SH-SY5Y (cell line): ENCODE measurements around the gene PPP4C.

Experiments
- GATA2 ChIP-seq: IDR thresholded peaks from 2 replicates; pipeline ENCODE4 v1.6.1; 2011; ENCODE audit warnings: mild to moderate bottlenecking, low read depth, low read length
- GATA3 ChIP-seq: IDR thresholded peaks from 2 replicates; pipeline ENCODE4 v1.6.1; 2011; ENCODE audit warnings: low read depth, mild to moderate bottlenecking, low read length, moderate library complexity

The PPP4C gene

GRCh38 chr16:30084096-30084815 lies 8.5 kb downstream of the PPP4C start:
- no peak for TF ChIP-seq GATA3
- TF ChIP-seq GATA2 = no peak

GRCh38 chr16:30084816-30085159 lies 9.0 kb downstream of the PPP4C start:
- TF ChIP-seq GATA3 (no peak), GATA2 (no peak)

- TF ChIP-seq GATA2 (no peak), GATA3 (no peak)
Observed at GRCh38 chr16:30085247-30085646, 9.5 kb downstream of the PPP4C start.

- TF ChIP-seq GATA2 = no peak
- TF ChIP-seq GATA3 = no peak
Observed at GRCh38 chr16:30085820-30086219, 10.0 kb downstream of the PPP4C start.

- TF ChIP-seq GATA3 = no peak
- TF ChIP-seq GATA2 = no peak
Observed at GRCh38 chr16:30086291-30087140, 10.7 kb downstream of the PPP4C start.

- TF ChIP-seq GATA2 (no peak), GATA3 (no peak)
Observed at GRCh38 chr16:30087181-30087898, 11.5 kb downstream of the PPP4C start.

- TF ChIP-seq GATA3 (no peak), GATA2 (no peak)
Observed at GRCh38 chr16:30088237-30088831, 12.5 kb downstream of the PPP4C start.

GRCh38 chr16:30088832-30089624 lies 13.2 kb downstream of the PPP4C start:
- TF ChIP-seq GATA2 (no peak), GATA3 (no peak)

GRCh38 chr16:30090610-30091331 lies 15.0 kb downstream of the PPP4C start:
- TF ChIP-seq GATA3 (no peak), GATA2 (no peak)

- TF ChIP-seq GATA3 (no peak), GATA2 (no peak)
Observed at GRCh38 chr16:30091474-30092372, 15.9 kb downstream of the PPP4C start, which contains the start of gene TBX6. Gene TBX6 (minus strand): TSS chr16:30091924. CDS start chr16:30091193, 731 bp downstream.

GRCh38 chr16:30092373-30093010 lies 16.7 kb downstream of the PPP4C start:
- TF ChIP-seq GATA2 (no peak), GATA3 (no peak)

- no peak for TF ChIP-seq GATA3
- TF ChIP-seq GATA2 = no peak
Observed at GRCh38 chr16:30094541-30095165, 18.9 kb downstream of the PPP4C start.
